SK-N-MC (cell line): Measurements from ENCODE around the gene HLF.

Experiments used
- EZH2 ChIP-seq: fragments of 200-600 bp; sonication (generic); IDR thresholded peaks from one replicate; pipeline ENCODE4 v1.6.1; 2017; ENCODE audit warnings: antibody characterized with exemption
- FOXP2 ChIP-seq: optimal IDR thresholded peaks from 2 replicates; pipeline ENCODE3; 2011; ENCODE audit warnings: mild to moderate bottlenecking, moderate library complexity; ENCODE audit not compliant: insufficient read depth; ENCODE audit errors: extremely low read length, control extremely low read depth
- POLR2AphosphoS5 ChIP-seq: IDR thresholded peaks from 2 replicates; pipeline ENCODE4 v1.6.1; 2012; ENCODE audit warnings: mild to moderate bottlenecking, low read depth, low read length, borderline replicate concordance

DNA sequence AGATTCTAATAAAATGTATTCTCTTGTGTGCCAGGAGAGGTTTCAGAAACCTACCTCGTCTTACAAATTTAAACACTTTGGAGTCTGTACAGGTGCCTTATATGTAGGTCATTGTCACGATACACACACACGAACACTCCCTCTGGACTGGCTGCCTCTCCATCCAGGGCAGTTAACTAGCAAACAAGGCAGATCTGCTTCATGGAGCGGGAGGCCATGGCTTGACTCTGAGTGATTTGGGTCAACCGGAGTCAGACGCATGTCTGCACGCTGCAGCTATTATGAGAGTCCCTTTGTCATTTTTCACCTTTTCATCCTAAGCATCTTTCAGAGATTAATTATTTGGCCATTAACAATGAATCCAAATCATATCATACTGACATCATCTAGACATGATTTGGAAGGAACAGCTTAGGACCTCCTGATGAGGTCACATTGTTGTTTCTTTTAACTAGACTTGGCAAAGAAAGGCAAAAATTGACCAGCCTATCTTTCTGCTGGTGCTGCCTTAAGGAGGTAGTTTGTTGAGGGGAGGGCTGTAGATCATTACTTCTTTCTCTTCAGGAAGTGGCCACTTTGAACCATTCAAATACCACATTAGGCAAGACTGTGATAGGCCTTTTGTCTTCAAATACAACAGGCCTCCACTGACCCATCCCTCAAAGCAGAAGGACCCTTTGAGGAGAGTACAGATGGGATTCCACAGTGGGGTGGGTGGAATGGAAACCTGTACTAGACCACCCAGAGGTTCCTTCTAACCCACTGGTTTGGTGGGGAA, 58.9 kb downstream of the HLF start:
- TF ChIP-seq POLR2AphosphoS5 (no peak), EZH2 (no peak), FOXP2 (no peak)
